T-helper 1 cell treated with Interleukin-12 subunit alpha and Interleukin-12 subunit beta and Interleukin-4 antibody, amounts not matched to agents 30 μg/mL and 1 μg/mL, for 36 hours (primary cell): Measurements from ENCODE around the gene GOLGA6C.
"Not testable (repeated sequence)": the region's sequence is repeated elsewhere in the genome, so short reads cannot be mapped to it uniquely, and the experiment has no call there.

Experiments
- H3K27ac Mint-ChIP-seq: one replicate; pipeline ENCODE4 v1.8.0; 2021; ENCODE audit warnings: mild to moderate bottlenecking, mixed read lengths
- H3K27me3 Mint-ChIP-seq: one replicate; pipeline ENCODE4 v1.8.0; 2021; ENCODE audit warnings: low read depth, mixed read lengths
- H3K36me3 Mint-ChIP-seq: one replicate; pipeline ENCODE4 v1.8.0; 2021; ENCODE audit warnings: low read depth, mixed read lengths
- H3K4me1 Mint-ChIP-seq: one replicate; pipeline ENCODE4 v1.8.0; 2021; ENCODE audit warnings: low read depth, mixed read lengths
- H3K4me3 Mint-ChIP-seq: one replicate; pipeline ENCODE4 v1.8.0; 2021; ENCODE audit warnings: mild to moderate bottlenecking, moderate library complexity, mixed read lengths
- H3K9me3 Mint-ChIP-seq: one replicate; pipeline ENCODE4 v1.8.0; 2021; ENCODE audit warnings: mixed read lengths

The GOLGA6C gene

DNA sequence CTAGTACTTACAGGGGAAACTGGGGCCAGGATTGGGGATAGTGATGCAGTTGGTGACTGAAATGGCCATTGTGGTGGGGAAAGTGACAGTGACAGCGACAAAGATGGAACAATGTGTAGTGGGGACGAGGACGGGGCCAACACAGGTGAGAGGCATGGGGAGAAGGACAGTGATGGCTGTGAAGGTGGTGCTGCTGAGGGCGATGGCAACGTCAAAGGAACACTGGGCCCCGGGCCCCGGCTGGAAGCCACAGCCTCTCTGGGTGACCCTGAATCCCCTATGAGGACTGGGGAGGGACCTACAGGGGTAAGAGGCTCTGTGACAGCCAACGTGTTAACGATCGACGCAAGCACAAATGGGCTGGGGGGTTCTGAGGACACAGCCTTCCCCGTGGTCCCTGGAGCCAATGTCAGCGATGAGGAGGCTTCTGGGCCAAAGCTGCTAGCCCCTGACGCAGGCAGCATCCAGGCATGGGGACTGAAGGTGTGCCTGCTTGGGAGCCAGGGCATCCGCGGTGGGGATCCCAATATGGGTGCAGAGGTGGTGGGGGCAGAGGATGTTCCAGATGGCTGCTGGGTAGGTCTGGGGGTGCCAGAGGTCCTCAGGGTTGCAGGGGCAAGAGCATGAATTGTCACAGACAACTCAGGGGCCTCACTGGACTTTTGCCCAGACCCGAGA lies 25.2 kb upstream of the GOLGA6C start:
- Mint-ChIP-seq H3K4me3 (no peak overlapping the region), H3K27ac (no peak overlapping the region), H3K36me3 (no peaks in the 10 kb centered on the region), H3K4me1 (no peaks in the 10 kb centered on the region), H3K27me3 (no peaks in the 10 kb centered on the region), H3K9me3 (no peaks in the 10 kb centered on the region)

- no peak overlapping the region for H3K27ac Mint-ChIP-seq
- H3K4me1 Mint-ChIP-seq, result no peaks in the 10 kb centered on the region
- no peak overlapping the region for H3K4me3 Mint-ChIP-seq
- H3K27me3 Mint-ChIP-seq, result no peaks in the 10 kb centered on the region
- H3K36me3 Mint-ChIP-seq, result no peaks in the 10 kb centered on the region
- H3K9me3 Mint-ChIP-seq, result no peaks in the 10 kb centered on the region
These were observed 24.5 kb upstream of the GOLGA6C start for GRCh38 chr15:75233504-75234190.

DNA sequence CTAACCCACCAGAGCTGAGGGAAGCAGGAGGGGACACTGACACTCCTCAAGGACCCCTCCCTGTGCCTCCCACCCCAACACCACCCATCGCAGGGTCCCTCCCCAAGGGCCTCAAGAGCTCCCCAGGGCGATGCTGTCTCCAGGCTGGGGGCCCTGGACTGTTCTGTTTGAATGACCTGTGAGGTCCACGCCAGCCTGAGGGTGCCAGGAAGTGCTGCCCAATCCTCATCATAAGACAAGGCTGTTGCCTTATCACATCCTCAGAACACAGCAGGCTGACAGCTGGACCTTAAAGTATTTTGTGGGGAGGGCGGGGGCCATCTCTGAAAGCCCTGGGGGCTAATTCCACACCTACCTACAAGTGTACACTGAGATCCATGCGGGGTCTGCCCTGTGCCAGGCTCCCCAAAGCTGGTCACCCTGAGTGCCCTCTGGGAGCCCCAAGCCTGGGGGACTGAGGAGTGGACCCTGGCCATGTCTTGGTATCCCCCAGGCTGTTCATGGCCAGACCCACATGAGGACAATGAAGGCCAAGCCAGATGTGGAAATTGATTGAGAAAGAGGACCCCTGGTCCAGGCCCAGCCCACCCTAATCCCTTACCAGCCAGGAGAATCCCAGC lies 23.8 kb upstream of the GOLGA6C start:
- Mint-ChIP-seq H3K9me3 (no peaks in the 10 kb centered on the region), H3K4me1 (no peaks in the 10 kb centered on the region), H3K27me3 (peaks cover 4% of the 10 kb centered on the region)

DNA sequence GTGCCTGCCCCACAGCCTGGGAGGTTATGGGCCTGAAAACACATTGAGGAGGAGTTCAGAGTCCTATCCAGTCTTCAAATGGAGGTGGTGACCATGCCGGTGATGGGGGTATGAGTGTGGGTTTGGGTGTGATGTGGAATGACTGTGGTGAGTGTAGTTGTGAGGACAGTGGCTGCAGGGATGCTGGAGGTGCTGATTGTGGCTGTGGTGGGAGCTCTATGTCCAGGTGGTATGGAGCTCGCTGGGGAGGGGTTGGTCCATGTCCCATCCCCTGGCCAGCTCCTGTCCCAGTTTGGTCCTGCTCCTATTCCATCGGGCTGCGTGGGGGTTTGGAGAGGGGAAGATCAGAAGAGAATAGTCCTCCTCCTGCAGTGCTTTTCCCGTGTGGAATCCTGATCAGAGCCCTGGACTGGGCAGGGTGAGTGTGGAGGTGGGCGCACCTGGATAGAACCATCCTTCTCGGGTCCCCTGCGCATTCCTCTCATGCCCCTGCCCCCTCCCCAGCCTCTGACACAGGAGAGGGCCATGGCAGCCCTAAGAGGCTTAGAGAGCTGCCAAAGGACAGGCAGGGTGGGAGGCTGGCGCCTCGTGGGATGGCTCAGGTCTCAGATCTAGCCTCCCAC lies 23.0 kb upstream of the GOLGA6C start:
- Mint-ChIP-seq H3K9me3 (no peaks in the 10 kb centered on the region), H3K4me3 (no peak overlapping the region), H3K36me3 (no peaks in the 10 kb centered on the region), H3K27ac (no peak overlapping the region), H3K4me1 (no peaks in the 10 kb centered on the region), H3K27me3 (peaks cover 7% of the 10 kb centered on the region)

More for the DNA sequence above, 23.8 kb upstream of the GOLGA6C start:
- no peak overlapping the region for H3K27ac Mint-ChIP-seq
- H3K4me3 Mint-ChIP-seq, result no peak overlapping the region
- no peaks in the 10 kb centered on the region for H3K36me3 Mint-ChIP-seq

DNA sequence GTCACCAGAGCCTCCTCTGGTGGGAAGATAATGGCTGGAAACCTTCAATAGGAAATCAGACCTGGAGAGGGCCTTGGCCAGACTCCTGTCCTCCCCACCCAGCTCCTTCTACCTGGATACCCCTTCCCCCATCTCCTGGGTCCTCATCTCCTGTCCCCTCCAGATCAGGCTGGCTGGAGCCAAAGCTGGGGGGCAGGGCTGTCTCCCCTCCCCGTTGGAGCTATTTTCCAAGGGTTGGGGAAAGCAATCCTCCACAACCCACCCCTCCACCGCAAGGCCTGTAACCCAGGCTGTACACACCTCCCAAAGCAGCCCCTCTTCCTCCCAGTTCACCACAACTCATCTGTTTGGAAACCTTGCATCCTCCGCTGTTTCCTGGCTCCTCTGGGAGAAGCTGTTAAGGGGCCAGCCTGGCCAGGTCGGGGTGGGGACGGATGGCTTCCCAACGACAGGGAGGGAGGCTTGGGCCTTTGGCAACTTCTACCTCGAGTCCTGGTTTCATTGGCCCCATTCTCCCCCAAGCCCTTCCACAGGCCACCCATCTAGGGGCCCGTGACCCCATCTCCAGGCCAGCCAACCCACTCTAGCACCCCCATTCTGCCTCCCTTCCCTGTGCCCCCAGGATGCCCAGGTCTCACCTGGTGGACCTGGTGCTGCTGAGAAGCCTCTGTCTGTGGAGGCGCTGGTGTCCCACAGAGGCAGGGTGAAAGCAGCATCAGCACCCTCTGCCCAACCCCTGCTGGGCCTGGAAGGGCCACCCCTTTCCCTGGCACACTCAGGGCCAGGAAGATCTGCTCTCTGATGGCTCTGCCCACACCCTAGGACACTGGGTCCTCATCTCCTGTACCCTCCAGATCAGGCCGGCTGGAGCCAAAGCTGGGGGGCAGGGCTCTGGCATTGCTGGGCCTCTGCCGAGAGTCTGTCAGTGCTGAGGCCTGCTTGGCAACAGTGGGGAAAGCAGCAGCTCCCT lies 22.1 kb upstream of the GOLGA6C start:
- Mint-ChIP-seq H3K9me3 (no peaks in the 10 kb centered on the region), H3K27ac (no peak overlapping the region), H3K4me3 (no peak overlapping the region), H3K27me3 (peaks cover 14% of the 10 kb centered on the region), H3K4me1 (no peaks in the 10 kb centered on the region), H3K36me3 (no peaks in the 10 kb centered on the region)

DNA sequence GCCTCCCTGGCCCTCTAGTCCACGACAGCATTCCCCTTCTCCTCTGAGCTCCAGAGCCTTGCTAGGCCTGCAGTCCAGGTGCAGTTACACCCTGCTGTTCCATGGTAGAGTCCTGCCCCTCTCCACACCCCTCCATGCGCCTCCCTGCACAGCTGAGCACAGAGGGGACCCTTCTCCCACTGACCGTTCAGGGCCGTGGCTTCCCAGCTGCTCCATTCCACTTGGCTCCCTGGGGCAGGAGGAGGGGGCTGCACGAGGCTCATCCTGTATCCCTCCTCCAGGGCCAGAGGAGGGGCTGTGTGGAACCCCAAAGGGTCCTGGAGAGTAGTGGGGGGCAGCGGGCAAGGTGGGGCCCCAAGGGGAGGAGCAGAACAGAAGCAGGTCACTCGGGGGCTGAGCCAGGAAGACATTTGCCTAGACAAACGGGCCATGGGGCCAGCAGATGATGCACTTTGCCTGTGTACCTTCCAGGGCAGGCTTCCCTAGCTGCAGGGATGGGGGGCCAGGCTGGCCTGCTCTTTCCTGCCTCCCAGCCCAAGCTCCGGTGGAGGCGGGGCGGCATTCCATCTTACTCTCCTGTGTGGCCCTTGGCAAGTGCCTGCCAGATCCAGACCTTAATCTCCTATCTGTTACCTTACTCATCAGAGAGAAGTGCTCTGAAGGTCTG lies 20.7 kb upstream of the GOLGA6C start:
- Mint-ChIP-seq H3K27me3 (peaks cover 14% of the 10 kb centered on the region), H3K36me3 (no peaks in the 10 kb centered on the region), H3K4me1 (no peaks in the 10 kb centered on the region), H3K27ac (no peak overlapping the region), H3K4me3 (no peak overlapping the region), H3K9me3 (no peaks in the 10 kb centered on the region)

- H3K27me3 Mint-ChIP-seq, result peaks cover 14% of the 10 kb centered on the region
- no peaks in the 10 kb centered on the region for H3K4me1 Mint-ChIP-seq
- H3K9me3 Mint-ChIP-seq, result no peaks in the 10 kb centered on the region
- no peaks in the 10 kb centered on the region for H3K36me3 Mint-ChIP-seq
- H3K4me3 Mint-ChIP-seq, result no peak overlapping the region
- no peak overlapping the region for H3K27ac Mint-ChIP-seq
These were observed 20.0 kb upstream of the GOLGA6C start for GRCh38 chr15:75238150-75238549.

DNA sequence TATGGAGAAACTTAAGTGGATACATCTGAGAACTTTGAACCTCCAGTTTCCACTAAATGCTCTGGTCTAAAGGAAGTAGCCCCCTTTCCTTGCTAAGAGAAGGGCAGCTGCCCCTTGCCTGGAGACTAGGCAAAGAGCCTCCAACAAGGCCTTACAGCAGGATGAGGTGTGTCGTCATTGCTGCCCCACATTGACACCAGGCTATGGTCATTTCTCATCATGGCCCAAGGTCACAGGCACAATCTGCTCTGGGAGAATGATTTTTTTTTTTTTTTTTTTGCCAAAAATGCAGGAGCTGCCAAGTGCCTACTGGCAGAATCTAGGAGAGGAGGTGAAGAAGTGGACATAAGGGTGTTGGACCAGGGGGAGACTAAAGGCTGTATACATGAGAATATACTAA lies 12.4 kb upstream of the GOLGA6C start:
- not testable (repeated sequence) for H3K4me1 Mint-ChIP-seq, H3K36me3 Mint-ChIP-seq, H3K4me3 Mint-ChIP-seq, H3K9me3 Mint-ChIP-seq, H3K27ac Mint-ChIP-seq
- H3K27me3 Mint-ChIP-seq, result peaks cover 23% of the 10 kb centered on the region

- not testable (repeated sequence) for H3K4me1 Mint-ChIP-seq, H3K4me3 Mint-ChIP-seq, H3K27ac Mint-ChIP-seq, H3K9me3 Mint-ChIP-seq, H3K36me3 Mint-ChIP-seq
- H3K27me3 Mint-ChIP-seq, result peaks cover 34% of the 10 kb centered on the region
These were observed 9.1 kb upstream of the GOLGA6C start for GRCh38 chr15:75248991-75249390.

DNA sequence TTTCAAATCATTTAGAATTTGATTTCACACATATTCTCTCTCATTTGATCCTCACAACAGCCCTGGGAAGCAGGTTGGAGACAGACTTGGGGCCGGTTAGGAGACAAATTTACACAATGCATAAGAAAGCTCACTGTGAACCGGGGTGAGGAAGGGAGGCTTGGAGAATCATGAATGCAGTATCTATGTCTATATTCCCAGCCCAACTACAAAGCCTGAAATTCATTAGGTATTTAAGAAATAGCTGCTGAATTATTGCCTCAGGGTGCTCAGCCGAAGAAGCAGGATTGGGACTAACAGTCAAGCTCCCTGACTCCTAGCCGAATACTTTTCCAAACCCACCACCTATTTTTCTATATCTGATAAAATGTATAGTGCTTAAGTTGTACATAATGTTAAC lies 8.4 kb upstream of the GOLGA6C start:
- no peaks in the 10 kb centered on the region for H3K36me3 Mint-ChIP-seq
- H3K4me3 Mint-ChIP-seq, result no peak overlapping the region
- peaks cover 34% of the 10 kb centered on the region for H3K27me3 Mint-ChIP-seq
- H3K27ac Mint-ChIP-seq, result no peak overlapping the region
- H3K4me1 Mint-ChIP-seq, result no peaks in the 10 kb centered on the region
- H3K9me3 Mint-ChIP-seq, result no peaks in the 10 kb centered on the region

- not testable (repeated sequence) for H3K9me3 Mint-ChIP-seq, H3K4me3 Mint-ChIP-seq, H3K27ac Mint-ChIP-seq, H3K4me1 Mint-ChIP-seq, H3K36me3 Mint-ChIP-seq
- H3K27me3 Mint-ChIP-seq, result peaks cover 27% of the 10 kb centered on the region
These were observed 6.8 kb upstream of the GOLGA6C start for GRCh38 chr15:75251343-75251742.

DNA sequence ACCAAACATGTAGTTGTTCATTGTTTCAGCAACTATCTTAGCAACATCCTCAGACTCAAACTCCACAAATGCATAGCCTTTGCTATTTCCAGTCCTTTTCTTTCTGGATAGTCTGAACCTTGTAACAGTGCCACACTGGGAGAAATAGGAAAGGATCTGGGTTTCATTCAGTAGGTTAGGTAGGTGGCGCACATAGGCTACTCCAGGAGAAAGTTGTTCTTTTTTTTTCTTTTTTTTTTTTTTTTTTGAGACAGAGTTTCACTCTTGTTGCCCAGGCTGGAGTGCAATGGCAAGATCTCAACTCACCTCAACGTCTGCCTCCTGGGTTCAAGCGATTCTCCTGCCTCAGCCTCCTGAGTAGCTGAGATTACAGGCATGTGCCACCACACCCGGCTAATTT lies 5.8 kb upstream of the GOLGA6C start:
- not testable (repeated sequence) for H3K4me1 Mint-ChIP-seq, H3K9me3 Mint-ChIP-seq, H3K27ac Mint-ChIP-seq, H3K4me3 Mint-ChIP-seq, H3K36me3 Mint-ChIP-seq
- H3K27me3 Mint-ChIP-seq, result peaks cover 27% of the 10 kb centered on the region

- not testable (repeated sequence) for H3K27ac Mint-ChIP-seq, H3K36me3 Mint-ChIP-seq, H3K4me1 Mint-ChIP-seq, H3K4me3 Mint-ChIP-seq, H3K27me3 Mint-ChIP-seq, H3K9me3 Mint-ChIP-seq
These were observed 648 bp downstream of the GOLGA6C start for GRCh38 chr15:75258620-75259343.
